ENCODE results near the gene ZP2.
"Not testable (repeated sequence)": the region's sequence is repeated elsewhere in the genome, so short reads cannot be mapped to it uniquely, and the experiment has no call there.

ZP2 gene

DNA sequence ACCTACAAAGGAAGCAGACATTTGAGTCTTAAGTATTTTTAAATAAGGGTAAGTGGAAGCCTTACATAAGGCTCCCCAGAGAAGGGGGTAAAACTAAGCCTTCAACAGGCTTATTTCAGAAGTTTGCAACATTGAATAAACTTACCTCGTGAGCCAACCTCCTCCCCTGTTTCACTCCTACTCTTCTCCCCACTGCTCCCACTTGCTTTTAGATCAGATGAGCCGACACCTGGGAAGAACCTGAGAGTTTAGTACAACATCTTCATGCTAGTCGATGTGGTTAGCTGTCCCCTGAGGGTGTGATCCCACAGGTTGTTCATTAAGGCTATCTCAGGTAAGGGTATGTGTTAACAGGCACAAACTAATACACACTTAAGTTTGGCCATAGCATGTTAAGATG, 13.8 kb downstream of the ZP2 start:
- no peak for TF ChIP-seq PPARA (CRISPR knock-in tag; IDR thresholded peaks at IDR 0.05; ENCODE audit: borderline replicate concordance)
- no peak for TF ChIP-seq ISL1 (CRISPR knock-in tag; IDR thresholded peaks at IDR 0.05)
- no peak for TF ChIP-seq BACH2 (CRISPR knock-in tag; IDR thresholded peaks at IDR 0.05; ENCODE audit: borderline replicate concordance)
- TF ChIP-seq ZNF8 (CRISPR knock-in tag; IDR thresholded peaks at IDR 0.05): no peak
- TF ChIP-seq CSDC2 (CRISPR knock-in tag; IDR thresholded peaks at IDR 0.05): no peak
- no peak for TF ChIP-seq OSR1 (CRISPR knock-in tag; IDR thresholded peaks at IDR 0.05)

DNA sequence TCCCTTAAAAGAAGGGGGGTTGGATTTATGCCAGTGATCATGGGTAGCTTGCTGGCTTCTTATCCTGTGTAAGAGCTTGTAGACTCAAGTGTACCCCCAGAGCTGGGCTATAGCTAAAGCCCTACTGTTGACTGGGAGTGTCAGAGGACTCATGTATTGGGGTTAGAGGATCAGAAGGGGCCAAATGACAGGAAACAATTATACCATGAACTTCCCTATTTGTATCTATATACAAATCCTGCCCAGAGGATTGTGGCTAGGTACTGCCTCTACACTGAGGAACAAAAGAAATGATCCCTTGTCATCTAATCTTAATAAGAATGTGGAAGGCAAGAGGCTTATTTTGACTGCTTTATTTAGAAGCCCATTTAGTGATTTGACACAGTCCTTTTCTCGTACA, 14.3 kb downstream of the ZP2 start:
- TF ChIP-seq ZFP30 (CRISPR knock-in tag; IDR thresholded peaks at IDR 0.05): no peak
- TF ChIP-seq CSDC2 (CRISPR knock-in tag; IDR thresholded peaks at IDR 0.05): no peak
- ATAC-seq: no peak

More for the DNA sequence above, 13.8 kb downstream of the ZP2 start:
- ATAC-seq: no peak

DNA sequence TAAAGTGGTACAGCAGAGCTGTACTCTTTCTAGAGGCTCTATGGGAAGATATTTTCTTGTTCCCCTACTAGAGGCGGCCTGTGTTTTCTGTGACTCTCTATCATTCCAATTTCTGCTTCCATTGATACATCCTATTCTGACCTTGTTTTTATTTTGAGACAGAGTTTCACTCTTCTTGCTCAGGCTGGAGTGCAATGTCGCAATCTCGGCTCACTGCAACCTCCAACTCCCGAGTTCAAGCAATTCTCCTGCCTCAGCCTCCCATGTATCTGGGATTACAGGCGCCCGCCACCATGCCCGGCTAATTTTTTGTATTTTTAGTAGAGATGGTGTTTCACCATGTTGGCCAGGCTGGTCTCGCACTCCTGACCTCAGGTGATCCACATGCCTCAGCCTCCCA, 16.0 kb downstream of the ZP2 start:
- not testable (repeated sequence) for ATAC-seq

- ATAC-seq: no peak
- TF ChIP-seq SNAI2 (CRISPR knock-in tag; IDR thresholded peaks at IDR 0.05): no peak
Observed at GRCh38 chr16:21194771-21195301, 16.5 kb downstream of the ZP2 start.

DNA sequence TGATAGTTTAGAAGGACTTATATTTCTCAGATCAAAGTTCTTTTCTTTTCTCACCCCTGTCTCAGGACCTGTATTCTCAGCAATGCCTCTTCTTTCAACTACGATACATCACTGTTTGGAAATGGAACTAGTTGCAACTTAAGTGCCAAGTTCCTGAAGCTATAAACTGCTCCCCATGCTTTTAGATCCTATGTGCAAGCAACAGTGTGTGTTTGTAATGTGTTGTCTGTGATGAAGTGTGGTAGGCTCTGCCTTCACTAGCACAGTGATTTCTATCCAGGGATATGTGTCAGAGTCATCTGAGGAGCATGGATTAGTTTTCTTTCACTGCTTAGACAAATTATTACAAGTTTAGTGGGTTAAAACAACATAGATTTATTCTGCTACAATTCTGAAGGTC, 18.4 kb downstream of the ZP2 start:
- TF ChIP-seq OSR1 (CRISPR knock-in tag; IDR thresholded peaks at IDR 0.05): no peak
- no peak for TF ChIP-seq CSDC2 (CRISPR knock-in tag; IDR thresholded peaks at IDR 0.05)
- TF ChIP-seq PPARA (CRISPR knock-in tag; IDR thresholded peaks at IDR 0.05; ENCODE audit: borderline replicate concordance): no peak
- no peak for TF ChIP-seq GLIS3 (CRISPR knock-in tag; IDR thresholded peaks at IDR 0.05)
- no peak for TF ChIP-seq ESRRG (CRISPR knock-in tag; IDR thresholded peaks at IDR 0.05)
- TF ChIP-seq TCF4 (CRISPR knock-in tag; IDR thresholded peaks at IDR 0.05; ENCODE audit: borderline replicate concordance): no peak
- TF ChIP-seq TOX (CRISPR knock-in tag; IDR thresholded peaks at IDR 0.05; ENCODE audit: borderline replicate concordance): no peak
- TF ChIP-seq, protein P1, sequence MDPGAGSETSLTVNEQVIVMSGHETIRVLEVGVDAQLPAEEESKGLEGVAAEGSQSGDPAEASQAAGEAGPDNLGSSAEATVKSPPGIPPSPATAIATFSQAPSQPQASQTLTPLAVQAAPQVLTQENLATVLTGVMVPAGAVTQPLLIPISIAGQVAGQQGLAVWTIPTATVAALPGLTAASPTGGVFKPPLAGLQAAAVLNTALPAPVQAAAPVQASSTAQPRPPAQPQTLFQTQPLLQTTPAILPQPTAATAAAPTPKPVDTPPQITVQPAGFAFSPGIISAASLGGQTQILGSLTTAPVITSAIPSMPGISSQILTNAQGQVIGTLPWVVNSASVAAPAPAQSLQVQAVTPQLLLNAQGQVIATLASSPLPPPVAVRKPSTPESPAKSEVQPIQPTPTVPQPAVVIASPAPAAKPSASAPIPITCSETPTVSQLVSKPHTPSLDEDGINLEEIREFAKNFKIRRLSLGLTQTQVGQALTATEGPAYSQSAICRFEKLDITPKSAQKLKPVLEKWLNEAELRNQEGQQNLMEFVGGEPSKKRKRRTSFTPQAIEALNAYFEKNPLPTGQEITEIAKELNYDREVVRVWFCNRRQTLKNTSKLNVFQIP (CRISPR knock-in tag; IDR thresholded peaks at IDR 0.05; ENCODE audit: borderline replicate concordance, low read depth): no peak
- TF ChIP-seq, protein P2, sequence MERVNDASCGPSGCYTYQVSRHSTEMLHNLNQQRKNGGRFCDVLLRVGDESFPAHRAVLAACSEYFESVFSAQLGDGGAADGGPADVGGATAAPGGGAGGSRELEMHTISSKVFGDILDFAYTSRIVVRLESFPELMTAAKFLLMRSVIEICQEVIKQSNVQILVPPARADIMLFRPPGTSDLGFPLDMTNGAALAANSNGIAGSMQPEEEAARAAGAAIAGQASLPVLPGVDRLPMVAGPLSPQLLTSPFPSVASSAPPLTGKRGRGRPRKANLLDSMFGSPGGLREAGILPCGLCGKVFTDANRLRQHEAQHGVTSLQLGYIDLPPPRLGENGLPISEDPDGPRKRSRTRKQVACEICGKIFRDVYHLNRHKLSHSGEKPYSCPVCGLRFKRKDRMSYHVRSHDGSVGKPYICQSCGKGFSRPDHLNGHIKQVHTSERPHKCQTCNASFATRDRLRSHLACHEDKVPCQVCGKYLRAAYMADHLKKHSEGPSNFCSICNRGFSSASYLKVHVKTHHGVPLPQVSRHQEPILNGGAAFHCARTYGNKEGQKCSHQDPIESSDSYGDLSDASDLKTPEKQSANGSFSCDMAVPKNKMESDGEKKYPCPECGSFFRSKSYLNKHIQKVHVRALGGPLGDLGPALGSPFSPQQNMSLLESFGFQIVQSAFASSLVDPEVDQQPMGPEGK (CRISPR knock-in tag; IDR thresholded peaks at IDR 0.05; ENCODE audit: borderline replicate concordance): no peak
- ATAC-seq: no peak

GRCh38 chr16:21190599-21190998, 20.8 kb downstream of the ZP2 start:
- ATAC-seq: peak; percentile 8; the same call in 1 of the 3 replicates
- TF ChIP-seq SNAI2 (CRISPR knock-in tag; IDR thresholded peaks at IDR 0.05): no peak
- TF ChIP-seq TCF4 (CRISPR knock-in tag; IDR thresholded peaks at IDR 0.05; ENCODE audit: borderline replicate concordance): peak; percentile 64
- no peak for TF ChIP-seq OSR1 (CRISPR knock-in tag; IDR thresholded peaks at IDR 0.05)
- no peak for TF ChIP-seq CSDC2 (CRISPR knock-in tag; IDR thresholded peaks at IDR 0.05)

DNA sequence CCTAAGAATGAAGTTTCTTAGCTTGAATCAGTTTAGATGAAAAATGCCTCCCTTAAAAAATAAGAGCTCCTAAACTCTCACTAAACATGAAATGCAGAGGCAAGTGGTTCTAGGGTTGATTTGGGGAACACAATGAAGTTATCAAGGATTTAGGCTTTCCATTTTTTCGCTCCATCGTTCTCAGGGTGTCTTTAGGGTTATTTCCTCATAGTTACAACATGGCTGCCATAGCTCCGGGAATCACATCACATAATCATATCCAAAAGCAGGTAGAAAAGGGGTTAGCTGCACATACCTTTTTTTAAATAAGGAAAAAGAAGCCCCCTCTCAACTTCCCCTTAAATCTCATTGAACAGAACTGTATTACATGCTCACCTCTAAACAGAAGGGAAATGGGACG, 21.4 kb downstream of the ZP2 start:
- no peak for ATAC-seq
- TF ChIP-seq ZFP30 (CRISPR knock-in tag; IDR thresholded peaks at IDR 0.05) (no peak), ZFP3 (CRISPR knock-in tag; IDR thresholded peaks at IDR 0.05) (no peak), CREB5 (CRISPR knock-in tag; IDR thresholded peaks at IDR 0.05; ENCODE audit: low read depth) (no peak), RARB (CRISPR knock-in tag; IDR thresholded peaks at IDR 0.05) (no peak), OSR1 (CRISPR knock-in tag; IDR thresholded peaks at IDR 0.05) (no peak), ESRRG (CRISPR knock-in tag; IDR thresholded peaks at IDR 0.05) (no peak), CSRNP3 (CRISPR knock-in tag; IDR thresholded peaks at IDR 0.05) (no peak), ISL1 (CRISPR knock-in tag; IDR thresholded peaks at IDR 0.05) (no peak)
- TF ChIP-seq, protein P1 (CRISPR knock-in tag; IDR thresholded peaks at IDR 0.05; ENCODE audit: borderline replicate concordance, low read depth): no peak
